GM12892 (cell line): ENCODE results near the gene PPP1R14C.

Experiments
- POLR2A ChIP-seq: IDR thresholded peaks from 2 replicates; pipeline ENCODE4 v1.6.1; 2011; ENCODE audit warnings: low read depth, low read length, control low read depth
- POLR2AphosphoS5 ChIP-seq: IDR thresholded peaks from 2 replicates; pipeline ENCODE4 v1.6.1; 2011; ENCODE audit warnings: low read depth, low read length, control low read depth
- TAF1 ChIP-seq: IDR thresholded peaks from 2 replicates; pipeline ENCODE4 v1.6.1; 2011; ENCODE audit warnings: low read depth, mild to moderate bottlenecking, control low read depth, low read length, borderline replicate concordance

- TF ChIP-seq POLR2AphosphoS5 = no peak
- TF ChIP-seq POLR2A = no peak
- no peak for TF ChIP-seq TAF1
Measured at GRCh38 chr6:150251566-150252186, 108.8 kb downstream of the PPP1R14C start.
